Ovary (tissue), 9 donors: Measurements from ENCODE around the gene DRC7. TPM values are rescaled to one million over a fixed set of nuclear protein-coding genes. Genes with fewer than 3 reads are reported as not detected.
"Not testable (repeated sequence)": the region's sequence is repeated elsewhere in the genome, so short reads cannot be mapped to it uniquely, and the experiment has no call there.

ENCODE experiments used
- DNase-seq, 5 donors: peaks; one replicate each; pipeline ENCODE4 v3.0.0-alpha.2; 2019 to 2020
- H3K27ac ChIP-seq, 2 donors: fragments of 200-600 bp; one replicate each; pipeline versions ENCODE4 v1.5.1 to v1.8.0; 2019 to 2022
- H3K27me3 ChIP-seq: fragments of 200-600 bp; one replicate; pipeline ENCODE4 v1.8.0; 2022
- H3K36me3 ChIP-seq: fragments of 200-600 bp; sonication (generic); one replicate; pipeline ENCODE4 v1.5.1; 2019
- H3K4me1 ChIP-seq: one replicate; pipeline ENCODE4 v1.8.1; 2013; ENCODE audit warnings: mild to moderate bottlenecking, moderate library complexity; ENCODE audit not compliant: insufficient read depth
- H3K4me3 ChIP-seq: fragments of 200-600 bp; sonication (generic); one replicate; pipeline ENCODE4 v1.5.1; 2017
- H3K9me3 ChIP-seq, 2 donors: fragments of 200-600 bp in 1 of 2; sonication (generic) in 1 of 2; one replicate each; pipeline versions ENCODE4 v1.5.1 to v1.8.1; 2013 to 2019; ENCODE audit warnings: mild to moderate bottlenecking in 1 of 2, moderate library complexity in 1 of 2
- EP300 ChIP-seq: sonication (generic); formaldehyde crosslinking; IDR thresholded peaks from one replicate; pipeline ENCODE4 v1.6.1; 2017; ENCODE audit warnings: antibody characterized with exemption
- POLR2A ChIP-seq: fragments of 450-650 bp; IDR thresholded peaks from one replicate; pipeline ENCODE4 v1.6.1; 2017; ENCODE audit warnings: antibody characterized with exemption, mild to moderate bottlenecking, moderate library complexity
- WGBS, 3 donors: extraction: QIAGEN DNeasy Blood & Tissue Kit in 1 of 3; methylation state at CpG; one replicate each; pipeline versions ENCODE4 v1.1.5 to v1.1.7; 2013 to 2017; 5-methylcytosine and 5-hydroxymethylcytosine counted together
- intact Hi-C, 4 donors: fragments of 100-400 bp; cut with DNase I; formaldehyde crosslinking; loops; one replicate each; pipeline versions ENCODE4 v1.11.0 to v1.15.1; 2022 to 2023
- polyA plus RNA-seq, 2 donors: library from polyadenylated mRNA; stranded (reverse); fragments of 200-250 nt in 1 of 2; fragments of 350-450 nt in 1 of 2; fragmentation: Illumina TruSeq in 1 of 2; extraction: RNeasy Lipid Tissue Mini Kit (QIAGEN cat#74804) in 1 of 2; gene quantifications; one replicate each; pipeline ENCODE4 v1.2.3, GENCODE V29; 2013 to 2014
- total RNA-seq, 7 donors: library from RNA; depleted of rRNA in 2 of 7; stranded (reverse); fragments of >200 nt in 2 of 7; fragmentation: NEBNext Ultra II Directional in 3 of 7; extraction: Animal tissue kit (Norgen Biotek cat#: 25700) in 3 of 7; gene quantifications; one replicate each; pipeline versions ENCODE4 v1.1.0 to v1.2.4, GENCODE V29; 2016 to 2023
- TF ChIP-seq, protein P1 (sequence below), 3 donors: fragments of 450-650 bp in 2 of 3; fragments of 200-600 bp in 1 of 3; IDR thresholded peaks; one replicate each; pipeline versions ENCODE4 v1.5.1 to v1.8.0; 2016 to 2022; ENCODE audit warnings: antibody characterized with exemption in 3 of 3, mild to moderate bottlenecking in 1 of 3
- donor health status: DM: no; HTN: no; CAD: no; lungs with moderate emphysema.
- donor health status: DM: no; HTN: no; CAD: no.
- donor health status: Bipolar disorder and iron deficiency.
- donor health status: DM: yes; HTN: yes; CAD: no.
- donor health status: DM: no; HTN: no; CAD: no.
- donor health status: DM: yes; HTN: yes; CAD: no.

DRC7 gene
- total and polyA plus RNA-seq, 9 donors, result 0.07 to 12.5 (median 0.67) TPM; not detected in 3

DNA sequence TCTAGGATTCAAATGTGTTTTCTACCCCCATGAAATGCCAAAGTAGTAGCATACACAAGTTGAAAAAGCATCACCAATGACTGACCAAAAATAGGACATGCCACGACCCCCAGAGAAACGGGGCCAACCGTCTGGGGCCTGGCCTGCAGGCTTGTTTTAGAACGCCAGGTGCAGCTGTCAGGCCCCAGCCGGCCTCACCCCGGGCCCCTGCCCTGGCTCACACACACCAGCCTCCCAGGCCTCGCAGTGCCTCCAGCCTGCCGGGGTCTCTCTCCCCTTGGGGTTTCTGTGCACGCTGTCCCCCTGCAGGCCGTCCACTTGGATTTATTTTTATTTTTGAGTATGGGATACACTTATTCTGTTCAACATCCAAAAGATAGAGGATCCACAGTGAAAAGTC, 48.9 kb downstream of the DRC7 start:
- WGBS, 3 donors, result 72 to 77% (median 74%) methylated on average over 10 of the region's 10 CpGs
- TF ChIP-seq, protein P1, sequence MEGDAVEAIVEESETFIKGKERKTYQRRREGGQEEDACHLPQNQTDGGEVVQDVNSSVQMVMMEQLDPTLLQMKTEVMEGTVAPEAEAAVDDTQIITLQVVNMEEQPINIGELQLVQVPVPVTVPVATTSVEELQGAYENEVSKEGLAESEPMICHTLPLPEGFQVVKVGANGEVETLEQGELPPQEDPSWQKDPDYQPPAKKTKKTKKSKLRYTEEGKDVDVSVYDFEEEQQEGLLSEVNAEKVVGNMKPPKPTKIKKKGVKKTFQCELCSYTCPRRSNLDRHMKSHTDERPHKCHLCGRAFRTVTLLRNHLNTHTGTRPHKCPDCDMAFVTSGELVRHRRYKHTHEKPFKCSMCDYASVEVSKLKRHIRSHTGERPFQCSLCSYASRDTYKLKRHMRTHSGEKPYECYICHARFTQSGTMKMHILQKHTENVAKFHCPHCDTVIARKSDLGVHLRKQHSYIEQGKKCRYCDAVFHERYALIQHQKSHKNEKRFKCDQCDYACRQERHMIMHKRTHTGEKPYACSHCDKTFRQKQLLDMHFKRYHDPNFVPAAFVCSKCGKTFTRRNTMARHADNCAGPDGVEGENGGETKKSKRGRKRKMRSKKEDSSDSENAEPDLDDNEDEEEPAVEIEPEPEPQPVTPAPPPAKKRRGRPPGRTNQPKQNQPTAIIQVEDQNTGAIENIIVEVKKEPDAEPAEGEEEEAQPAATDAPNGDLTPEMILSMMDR (IDR thresholded peaks at IDR 0.05), result no peak
- TF ChIP-seq EP300, result no peak
- TF ChIP-seq POLR2A, result no peak
- H3K9me3 ChIP-seq, result no peaks in the 10 kb centered on the region
- no peaks in the 10 kb centered on the region for H3K36me3 ChIP-seq
- DNase-seq, result no peak
- H3K27me3 ChIP-seq, result no peaks in the 10 kb centered on the region
- no peak overlapping the region for H3K4me3 ChIP-seq
- intact Hi-C loops, result no loop called here
- no peak overlapping the region for H3K27ac ChIP-seq
- H3K4me1 ChIP-seq, result no peaks in the 10 kb centered on the region

DNA sequence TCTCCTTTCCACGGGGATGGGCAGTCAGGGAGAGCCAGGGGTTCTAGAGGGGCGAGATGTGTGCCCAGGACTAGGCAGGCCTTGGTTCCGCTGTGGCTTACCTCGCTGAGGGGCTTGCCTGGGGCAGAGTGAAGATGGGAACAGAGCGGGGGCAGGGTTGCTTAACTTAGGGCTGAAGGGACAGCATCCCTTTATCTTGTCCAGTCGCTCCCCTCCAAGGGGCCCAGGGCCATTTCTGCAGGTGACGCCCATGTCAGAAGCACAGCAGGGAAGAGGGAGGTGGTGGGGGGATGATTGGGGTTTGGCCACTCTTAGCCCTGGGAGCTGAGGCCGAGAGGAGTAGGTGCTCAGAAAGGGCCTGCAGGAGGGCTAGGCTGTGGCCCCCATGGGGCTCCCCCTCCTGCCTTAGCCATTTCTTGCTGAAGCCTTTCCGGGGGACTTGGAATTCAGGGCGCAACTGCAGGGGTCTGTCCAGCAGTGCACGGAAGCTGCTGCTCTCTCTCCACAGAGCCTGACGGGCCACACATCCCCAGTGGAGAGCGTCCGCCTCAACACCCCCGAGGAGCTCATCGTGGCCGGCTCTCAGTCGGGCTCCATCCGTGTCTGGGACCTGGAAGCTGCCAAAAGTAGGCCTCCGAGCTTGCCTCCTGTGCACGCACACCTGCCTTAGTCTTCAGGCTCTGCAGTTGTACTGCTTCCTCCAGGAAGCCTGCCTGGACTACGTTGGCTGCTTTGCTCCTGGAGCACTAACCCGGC, 49.5 kb downstream of the DRC7 start:
- Histone ChIP-seq H3K36me3 (no peaks in the 10 kb centered on the region), H3K27ac (no peak overlapping the region), H3K9me3 (no peaks in the 10 kb centered on the region), H3K4me1 (no peaks in the 10 kb centered on the region), H3K27me3 (no peaks in the 10 kb centered on the region), H3K4me3 (no peak overlapping the region)
- 86 to 88% (median 86%) methylated on average over 21 to 23 of the region's 23 CpGs for WGBS, 3 donors
- no peak for DNase-seq
- TF ChIP-seq POLR2A (no peak), EP300 (no peak)
- TF ChIP-seq, protein P1 (IDR thresholded peaks at IDR 0.05), result no peak
- intact Hi-C loops, result no loop called here

DNA sequence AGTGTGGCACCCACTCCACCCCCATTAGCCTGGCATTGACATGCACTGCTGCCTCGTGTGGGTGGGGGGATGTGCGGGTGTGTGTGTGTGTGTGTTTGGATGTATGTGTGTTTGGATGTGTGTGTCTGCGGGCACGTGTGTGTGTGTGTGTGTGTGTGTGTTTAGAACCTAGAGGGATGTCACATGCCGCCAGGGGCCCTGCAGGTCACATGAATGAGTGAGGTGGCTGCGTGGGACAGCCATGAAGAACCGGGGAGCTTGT, 50.0 kb downstream of the DRC7 start:
- H3K27me3 ChIP-seq, result no peaks in the 10 kb centered on the region
- TF ChIP-seq, protein P1 (IDR thresholded peaks at IDR 0.05), result no peak
- TF ChIP-seq POLR2A (no peak), EP300 (no peak)
- H3K27ac ChIP-seq, result no peak overlapping the region
- intact Hi-C loops, result no loop called here
- H3K36me3 ChIP-seq, result no peaks in the 10 kb centered on the region
- no peak overlapping the region for H3K4me3 ChIP-seq
- 77 to 93% (median 82%) methylated on average over 6 to 7 of the region's 7 CpGs for WGBS, 3 donors
- DNase-seq, result no peak
- H3K4me1 ChIP-seq, result no peaks in the 10 kb centered on the region
- H3K9me3 ChIP-seq, result no peaks in the 10 kb centered on the region

DNA sequence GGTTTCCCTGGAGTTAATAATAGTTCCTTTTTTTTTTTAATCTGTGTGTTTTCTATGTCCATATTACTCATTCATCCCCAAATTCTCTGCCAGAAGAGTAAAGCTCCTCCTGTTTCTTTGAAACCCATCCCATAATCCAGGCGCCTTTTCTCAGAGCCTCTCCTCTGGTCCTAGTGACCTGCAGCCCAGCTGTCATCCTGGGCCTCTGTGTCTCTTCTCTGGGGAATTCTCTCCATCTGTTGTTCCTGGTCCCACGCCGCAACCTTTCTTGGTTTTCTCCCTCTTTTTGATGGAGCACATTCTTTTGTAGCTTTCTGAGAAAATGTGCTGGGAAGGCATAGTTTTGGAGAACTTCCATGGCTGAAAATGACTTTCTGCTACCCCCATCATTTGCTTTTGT, 51.2 kb downstream of the DRC7 start:
- intact Hi-C loops, result no loop called here

DNA sequence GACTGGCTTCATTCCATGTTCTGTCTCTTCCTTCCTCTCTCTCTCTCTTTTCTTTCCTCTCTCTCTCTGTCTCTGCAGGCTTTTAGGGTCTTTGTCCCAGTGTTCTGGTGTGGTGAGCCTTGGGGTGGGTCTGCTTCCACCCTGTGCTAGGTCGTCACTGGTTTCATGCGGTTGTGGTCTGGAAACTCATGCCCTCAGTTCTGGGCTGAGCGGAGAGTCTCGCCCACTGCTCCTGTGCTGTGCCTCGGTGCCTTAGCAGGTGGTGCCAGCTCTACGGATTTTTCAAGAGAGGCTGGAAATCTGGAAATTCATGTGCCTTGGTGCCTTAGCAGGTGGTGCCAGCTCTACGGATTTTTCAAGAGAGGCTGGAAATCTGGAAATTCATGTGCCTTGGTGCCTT, 51.7 kb downstream of the DRC7 start:
- intact Hi-C loops, H3K27me3 ChIP-seq, H3K4me1 ChIP-seq, DNase-seq, H3K36me3 ChIP-seq, H3K27ac ChIP-seq, H3K9me3 ChIP-seq, H3K4me3 ChIP-seq: not testable (repeated sequence)
- WGBS, 3 donors, result 82 to 90% (median 88%) methylated on average over 7 of the region's 7 CpGs

More for the DNA sequence above, 51.2 kb downstream of the DRC7 start:
- Histone ChIP-seq H3K27me3 (no peaks in the 10 kb centered on the region), H3K27ac (no peak overlapping the region), H3K4me3 (no peak overlapping the region), H3K4me1 (no peaks in the 10 kb centered on the region), H3K36me3 (no peaks in the 10 kb centered on the region), H3K9me3 (no peaks in the 10 kb centered on the region)
- 95 to 98% (median 97%) methylated on average over 3 of the region's 3 CpGs for WGBS, 3 donors
- TF ChIP-seq EP300 (no peak), POLR2A (no peak)
- TF ChIP-seq, protein P1 (IDR thresholded peaks at IDR 0.05), result no peak
- no peak for DNase-seq
